WTC11 (cell line): Measurements from ENCODE around the gene SLC25A21. TPM values are rescaled to one million over a fixed set of nuclear protein-coding genes. Genes with fewer than 3 reads are reported as not detected.

Source experiments
- ATF1 ChIP-seq: sonication (generic); formaldehyde crosslinking; IDR thresholded peaks from 2 replicates; pipeline ENCODE4 v1.8.1; 2023; ENCODE audit warnings: mild to moderate bottlenecking, moderate library complexity, missing genetic modification reagents
- ATF2 ChIP-seq: sonication (generic); formaldehyde crosslinking; IDR thresholded peaks from 2 replicates; pipeline ENCODE4 v1.8.1; 2022; ENCODE audit warnings: low read depth, missing genetic modification reagents, borderline replicate concordance
- ATF6 ChIP-seq: sonication (generic); formaldehyde crosslinking; IDR thresholded peaks from 2 replicates; pipeline ENCODE4 v1.8.1; 2023; ENCODE audit warnings: mild to moderate bottlenecking, missing genetic modification reagents
- CDX4 ChIP-seq: fragments of 250-450 bp; sonication (Bioruptor Pico); IDR thresholded peaks from 2 replicates; pipeline ENCODE4 v1.9.0; 2021; ENCODE audit warnings: moderate library complexity, mild to moderate bottlenecking, inconsistent platforms, borderline replicate concordance
- CREM ChIP-seq: sonication (generic); formaldehyde crosslinking; IDR thresholded peaks from 2 replicates; pipeline ENCODE4 v1.8.1; 2022; ENCODE audit warnings: mild to moderate bottlenecking, missing genetic modification reagents, moderate library complexity
- E2F4 ChIP-seq: sonication (generic); formaldehyde crosslinking; IDR thresholded peaks from 2 replicates; pipeline ENCODE4 v1.8.1; 2022; ENCODE audit warnings: low read depth, mild to moderate bottlenecking, moderate library complexity, missing genetic modification reagents, borderline replicate concordance
- ETV6 ChIP-seq: sonication (generic); formaldehyde crosslinking; IDR thresholded peaks from 2 replicates; pipeline ENCODE4 v1.8.1; 2022; ENCODE audit warnings: mild to moderate bottlenecking, missing genetic modification reagents
- FOXJ3 ChIP-seq: sonication (generic); formaldehyde crosslinking; IDR thresholded peaks from 2 replicates; pipeline ENCODE4 v1.9.0; 2021; ENCODE audit warnings: missing genetic modification reagents, mild to moderate bottlenecking, borderline replicate concordance
- FOXP1 ChIP-seq: sonication (generic); formaldehyde crosslinking; IDR thresholded peaks from 2 replicates; pipeline ENCODE4 v1.8.0; 2022; ENCODE audit warnings: missing genetic modification reagents, mild to moderate bottlenecking, moderate library complexity, borderline replicate concordance
- IRF1 ChIP-seq: sonication (generic); formaldehyde crosslinking; IDR thresholded peaks from 2 replicates; pipeline ENCODE4 v1.8.0; 2023; ENCODE audit warnings: missing genetic modification reagents
- IRF2 ChIP-seq: sonication (generic); formaldehyde crosslinking; IDR thresholded peaks from 2 replicates; pipeline ENCODE4 v1.8.0; 2022; ENCODE audit warnings: low read depth, missing genetic modification reagents, borderline replicate concordance
- JUN ChIP-seq: sonication (generic); formaldehyde crosslinking; IDR thresholded peaks from 2 replicates; pipeline ENCODE4 v1.8.0; 2023; ENCODE audit warnings: mild to moderate bottlenecking, missing genetic modification reagents
- KAT7 ChIP-seq: sonication (generic); formaldehyde crosslinking; IDR thresholded peaks from 2 replicates; pipeline ENCODE4 v1.8.1; 2023; ENCODE audit warnings: missing genetic modification reagents, mild to moderate bottlenecking, borderline replicate concordance
- MXD4 ChIP-seq: fragments of 250-450 bp; sonication (Bioruptor Pico); IDR thresholded peaks from 2 replicates; pipeline ENCODE4 v1.8.0; 2021; ENCODE audit warnings: mild to moderate bottlenecking, moderate library complexity, borderline replicate concordance
- NFATC4 ChIP-seq: fragments of 250-450 bp; sonication (Bioruptor Pico); IDR thresholded peaks from 2 replicates; pipeline ENCODE4 v1.9.0; 2021; ENCODE audit warnings: mild to moderate bottlenecking
- NFYB ChIP-seq: sonication (generic); formaldehyde crosslinking; conservative IDR thresholded peaks from 2 replicates; pipeline ENCODE4 v1.8.0; 2022; ENCODE audit warnings: low read depth, missing genetic modification reagents
- NR2C2 ChIP-seq: sonication (generic); formaldehyde crosslinking; IDR thresholded peaks from 2 replicates; pipeline ENCODE4 v1.8.0; 2022; ENCODE audit warnings: mild to moderate bottlenecking, missing genetic modification reagents
- OVOL2 ChIP-seq: fragments of 250-450 bp; sonication (Bioruptor Pico); IDR thresholded peaks from 2 replicates; pipeline ENCODE4 v1.9.0; 2021; ENCODE audit warnings: mild to moderate bottlenecking, borderline replicate concordance
- PREB ChIP-seq: sonication (generic); formaldehyde crosslinking; IDR thresholded peaks from 2 replicates; pipeline ENCODE4 v1.8.1; 2022; ENCODE audit warnings: mild to moderate bottlenecking, missing genetic modification reagents, moderate library complexity, borderline replicate concordance
- RELA ChIP-seq: sonication (generic); formaldehyde crosslinking; IDR thresholded peaks from 2 replicates; pipeline ENCODE4 v1.8.1; 2022; ENCODE audit warnings: missing genetic modification reagents, mild to moderate bottlenecking, borderline replicate concordance
- SMAD4 ChIP-seq: sonication (generic); formaldehyde crosslinking; IDR thresholded peaks from 2 replicates; pipeline ENCODE4 v1.8.0; 2022; ENCODE audit warnings: mild to moderate bottlenecking, missing genetic modification reagents
- SOX15 ChIP-seq: fragments of 250-450 bp; sonication (Bioruptor Pico); IDR thresholded peaks from 2 replicates; pipeline ENCODE4 v1.9.0; 2021; ENCODE audit warnings: mild to moderate bottlenecking
- SP1 ChIP-seq: sonication (generic); formaldehyde crosslinking; conservative IDR thresholded peaks from 2 replicates; pipeline ENCODE4 v1.8.1; 2022; ENCODE audit warnings: missing genetic modification reagents
- TP53 ChIP-seq: sonication (generic); formaldehyde crosslinking; IDR thresholded peaks from 2 replicates; pipeline ENCODE4 v1.8.1; 2023; ENCODE audit warnings: mild to moderate bottlenecking, missing genetic modification reagents
- USF1 ChIP-seq: sonication (generic); formaldehyde crosslinking; IDR thresholded peaks from 2 replicates; pipeline ENCODE4 v1.8.0; 2022; ENCODE audit warnings: mild to moderate bottlenecking, missing genetic modification reagents
- USF2 ChIP-seq: sonication (generic); formaldehyde crosslinking; IDR thresholded peaks from 2 replicates; pipeline ENCODE4 v1.8.1; 2023; ENCODE audit warnings: mild to moderate bottlenecking, missing genetic modification reagents, moderate library complexity
- ZNF396 ChIP-seq: fragments of 250-450 bp; sonication (Bioruptor Pico); IDR thresholded peaks from 2 replicates; pipeline ENCODE4 v1.8.0; 2021; ENCODE audit warnings: mild to moderate bottlenecking, moderate library complexity, borderline replicate concordance
- ZNF423 ChIP-seq: fragments of 250-450 bp; sonication (Bioruptor Pico); IDR thresholded peaks from 2 replicates; pipeline ENCODE4 v2.1.2; 2022; ENCODE audit warnings: mild to moderate bottlenecking, moderate library complexity
- ZSCAN18 ChIP-seq: fragments of 250-450 bp; sonication (Bioruptor Pico); IDR thresholded peaks from 2 replicates; pipeline ENCODE4 v2.1.2; 2022; ENCODE audit warnings: mild to moderate bottlenecking, moderate library complexity
- total RNA-seq: library from RNA; stranded (reverse); gene quantifications from 3 replicates; pipeline ENCODE4 v1.2.3, GENCODE V29; 2021

SLC25A21 gene
- total RNA-seq, 1 experiment from 2014 or later = 8.2 TPM

- TF ChIP-seq ATF6 (CRISPR knock-in tag) (no peak), JUN (CRISPR knock-in tag) (no peak), NR2C2 (no peak), NFATC4 (CRISPR knock-in tag) (no peak), FOXP1 (peak; percentile 71; the same call in 1 of the 2 replicates), IRF1 (CRISPR knock-in tag) (no peak), FOXJ3 (CRISPR knock-in tag) (no peak), CREM (no peak), CDX4 (no peak), MXD4 (CRISPR knock-in tag) (no peak), ATF1 (no peak), SP1 (CRISPR knock-in tag) (0 out of 2 replicates have a peak, but pooled peaks have one; percentile 16), ZNF423 (CRISPR knock-in tag) (no peak), USF2 (CRISPR knock-in tag) (no peak), ZSCAN18 (CRISPR knock-in tag) (no peak), NFYB (CRISPR knock-in tag) (no peak), SMAD4 (CRISPR knock-in tag) (0 out of 2 replicates have a peak, but pooled peaks have one; percentile 14), ETV6 (peak; percentile 77; the same call in 1 of the 2 replicates), SOX15 (CRISPR knock-in tag) (no peak), TP53 (CRISPR knock-in tag) (no peak), RELA (no peak), OVOL2 (CRISPR knock-in tag) (no peak), USF1 (CRISPR knock-in tag) (no peak), E2F4 (CRISPR knock-in tag) (no peak), KAT7 (no peak), IRF2 (CRISPR knock-in tag) (no peak), ATF2 (no peak), ZNF396 (no peak), PREB (peak; percentile 36; the same call in 1 of the 2 replicates)
Measured at GRCh38 chr14:37197421-37198272, 25.2 kb upstream of the SLC25A21 start, which contains the start of gene MIPOL1 (continued).
